ENCODE measurements around the gene FSCB.

The FSCB gene

GRCh38 chr14:44462381-44462780 lies 44.7 kb downstream of the FSCB start:
- H3K4me3 ChIP-seq (ENCODE audit: low read depth, low read length): no peak overlapping the region
- no peak for TF ChIP-seq CTCF (IDR thresholded peaks at IDR 0.05; ENCODE audit: low read depth, low read length)

- no peak for TF ChIP-seq CTCF (IDR thresholded peaks at IDR 0.05; ENCODE audit: low read depth, low read length)
- H3K4me3 ChIP-seq (ENCODE audit: low read depth, low read length): no peak overlapping the region
Measured at GRCh38 chr14:44461811-44462210, 45.3 kb downstream of the FSCB start.
